Nucleus accumbens (tissue), 56 donors: ENCODE measurements around the gene ZBTB20.

Experiments used
- DNase-seq, 56 donors: peaks; one replicate each; lab custom pipeline; 2025; lab: John Stamatoyannopoulos, UW

ZBTB20 gene

DNA sequence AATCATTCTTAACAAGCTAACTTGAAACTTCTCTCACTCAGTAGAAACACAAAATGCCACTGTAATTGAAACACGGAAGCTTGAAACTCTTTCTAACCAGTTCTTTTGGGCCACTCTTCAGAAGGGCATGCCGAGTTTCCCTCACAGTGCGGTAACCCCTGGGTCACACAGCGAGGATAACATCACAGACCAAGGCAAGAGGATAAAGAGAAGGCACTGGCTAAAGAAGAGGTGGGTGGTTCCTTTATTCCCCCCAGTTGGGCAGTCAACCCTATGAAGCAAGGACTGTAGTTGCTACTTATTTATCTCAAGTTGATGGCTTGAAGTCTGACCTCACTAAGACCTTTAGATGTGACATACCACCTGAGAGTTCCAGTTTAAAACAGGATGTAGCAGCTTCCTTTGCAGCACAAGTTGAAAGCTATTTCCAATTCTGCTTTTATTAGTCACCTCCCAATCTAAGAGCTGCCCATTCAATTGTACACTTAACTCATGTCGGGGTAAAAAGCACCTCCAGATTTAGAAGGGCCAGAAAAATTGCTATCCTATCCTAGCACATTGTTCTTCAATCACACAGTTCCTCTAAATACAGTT lies 580.8 kb downstream of the ZBTB20 start:
- no peak for DNase-seq

DNA sequence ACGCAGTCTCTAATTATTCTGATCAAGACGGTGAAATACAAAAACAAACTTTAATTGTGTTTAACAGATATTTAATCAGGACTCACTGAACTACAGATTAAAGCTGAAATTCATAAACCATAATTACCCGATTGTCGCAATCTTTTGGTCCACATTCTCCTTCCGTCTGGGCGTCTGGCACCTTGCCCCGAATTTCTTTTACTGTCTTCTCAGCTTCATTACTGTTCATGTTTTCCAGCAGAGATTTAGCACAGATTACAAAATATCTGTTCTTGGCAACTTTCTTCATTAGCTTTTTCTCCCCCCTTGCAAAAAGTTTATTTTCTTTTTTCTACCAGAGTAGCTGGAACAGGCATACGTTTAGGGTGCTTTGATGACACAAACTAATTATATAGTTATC lies 581.9 kb downstream of the ZBTB20 start:
- no peak for DNase-seq

DNA sequence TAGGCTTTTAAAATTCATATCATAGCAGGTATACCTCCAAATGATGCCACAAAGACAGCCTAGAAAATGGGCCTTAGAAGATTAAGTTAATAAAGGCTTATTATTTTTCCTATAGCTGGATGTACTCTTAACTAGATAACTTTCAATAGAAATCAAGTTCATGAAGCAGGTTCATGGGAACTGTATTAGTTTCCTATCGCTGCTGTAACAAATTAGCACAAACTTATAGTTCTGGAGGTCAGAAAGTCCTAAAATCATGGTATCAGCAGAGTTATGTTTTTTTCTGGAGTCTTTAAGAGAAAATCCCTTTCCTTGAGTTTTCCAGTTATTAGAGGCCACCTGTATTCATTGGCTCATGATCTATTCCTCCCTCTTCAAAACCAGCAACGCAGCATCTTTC lies 583.4 kb downstream of the ZBTB20 start:
- no peak for DNase-seq

DNA sequence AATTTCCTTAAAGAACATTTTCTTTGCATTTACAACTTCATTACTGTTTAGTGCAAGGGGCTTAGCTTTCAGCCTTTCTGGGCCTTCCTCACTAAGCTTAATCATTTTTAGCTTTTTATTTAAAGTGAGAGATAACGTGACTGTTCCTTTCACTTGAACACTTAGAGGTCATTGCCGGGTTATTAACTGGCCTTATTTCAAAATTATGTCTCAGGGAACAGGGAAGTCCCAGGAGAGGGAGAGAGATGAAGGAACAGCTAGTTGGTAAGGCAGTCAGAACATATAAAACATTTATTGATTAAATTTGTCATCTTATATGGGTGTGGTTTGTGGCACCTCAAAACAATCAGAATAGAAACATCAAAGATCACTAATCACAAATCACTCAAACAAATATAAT lies 584.5 kb downstream of the ZBTB20 start:
- DNase-seq = no peak

DNA sequence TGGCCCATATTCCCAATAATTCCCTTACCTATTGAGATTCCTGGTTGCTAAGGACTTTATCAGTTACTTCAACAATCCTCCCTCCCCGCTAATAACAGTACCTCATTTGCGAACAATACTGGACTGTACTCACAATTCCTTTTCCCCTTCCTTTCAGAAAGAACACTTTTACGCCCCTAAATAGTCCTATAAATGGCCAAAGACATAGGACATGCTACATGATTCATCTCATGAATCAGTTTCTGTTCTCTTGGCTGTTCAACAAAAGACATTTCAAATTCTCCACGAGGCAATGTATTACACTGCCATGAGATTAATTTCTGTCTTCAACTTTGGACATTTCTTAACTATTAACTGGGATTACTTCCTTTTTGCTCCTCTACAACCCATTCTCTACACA lies 588.8 kb downstream of the ZBTB20 start:
- no peak for DNase-seq

- DNase-seq = no peak
These were observed 589.3 kb downstream of the ZBTB20 start for GRCh38 chr3:114557791-114558190.

GRCh38 chr3:114556657-114557213 lies 590.4 kb downstream of the ZBTB20 start:
- no peak for DNase-seq

- no peak for DNase-seq
These were observed 592.4 kb downstream of the ZBTB20 start for GRCh38 chr3:114554731-114555130.

- no peak for DNase-seq
These were observed 593.0 kb downstream of the ZBTB20 start for GRCh38 chr3:114553949-114554593.

GRCh38 chr3:114552527-114552812 lies 594.6 kb downstream of the ZBTB20 start:
- DNase-seq = no peak

DNA sequence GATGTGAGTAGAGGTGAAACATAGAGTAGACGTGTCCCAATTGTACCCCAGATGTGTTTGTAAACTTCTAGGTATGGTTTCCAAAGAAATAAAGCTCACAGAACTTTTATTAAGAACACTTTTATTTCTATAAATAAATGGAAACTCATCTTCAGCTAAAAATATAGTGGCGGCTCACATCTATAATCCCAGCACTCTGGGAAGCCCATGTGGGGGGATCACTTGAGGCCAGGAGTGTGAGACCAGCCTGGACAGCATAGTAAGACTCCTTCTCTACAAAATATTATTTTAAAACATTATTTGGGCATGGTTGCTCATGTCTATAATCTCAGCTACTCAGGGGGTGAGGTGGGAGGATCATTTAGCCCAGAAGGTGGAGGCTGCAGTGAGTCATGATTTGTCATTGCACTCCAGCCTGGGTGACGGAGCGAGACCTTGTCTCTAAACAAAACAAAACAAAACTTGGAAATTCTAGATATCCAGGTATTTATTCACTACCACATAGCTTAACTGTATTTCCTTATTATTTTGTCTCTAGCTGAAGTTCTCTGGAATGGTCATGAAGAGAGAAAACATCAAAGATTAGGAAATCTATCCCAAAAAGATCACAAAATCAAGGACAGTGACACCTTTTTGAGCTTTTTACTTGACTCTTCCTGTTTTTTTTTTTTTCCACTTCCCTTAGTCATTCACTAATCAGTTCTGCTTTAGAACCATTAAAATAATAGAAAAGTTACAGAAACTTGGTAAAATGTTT lies 595.1 kb downstream of the ZBTB20 start:
- DNase-seq = peak in 1 of 56 donors; percentile 2

- DNase-seq = no peak
These were observed 596.9 kb downstream of the ZBTB20 start for GRCh38 chr3:114550165-114550564.

DNA sequence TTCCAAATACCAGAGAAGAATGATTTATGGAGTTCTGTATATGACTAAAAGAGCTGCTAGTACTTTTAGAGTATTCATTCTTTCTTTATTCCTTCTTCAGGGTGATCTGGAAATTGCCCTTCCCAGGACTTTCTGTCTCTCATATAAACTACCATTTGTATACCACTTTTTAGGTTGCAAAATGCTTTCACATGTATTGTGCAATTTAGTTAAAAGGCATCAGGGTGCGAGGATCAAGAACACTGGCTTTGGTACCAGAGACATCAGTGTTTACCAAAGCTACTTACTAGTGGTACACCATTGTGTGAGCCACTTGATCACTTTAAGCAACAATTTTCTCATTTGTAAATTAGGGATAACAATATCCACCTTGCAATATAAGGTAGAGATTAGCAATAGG lies 601.9 kb downstream of the ZBTB20 start:
- no peak for DNase-seq

- DNase-seq = no peak
These were observed 604.7 kb downstream of the ZBTB20 start for GRCh38 chr3:114542359-114542758.

- DNase-seq = no peak
These were observed 607.6 kb downstream of the ZBTB20 start for GRCh38 chr3:114539525-114539924.

GRCh38 chr3:114538211-114538610 lies 608.9 kb downstream of the ZBTB20 start:
- DNase-seq = no peak

- DNase-seq = no peak
These were observed 618.6 kb downstream of the ZBTB20 start for GRCh38 chr3:114528517-114528916.

DNA sequence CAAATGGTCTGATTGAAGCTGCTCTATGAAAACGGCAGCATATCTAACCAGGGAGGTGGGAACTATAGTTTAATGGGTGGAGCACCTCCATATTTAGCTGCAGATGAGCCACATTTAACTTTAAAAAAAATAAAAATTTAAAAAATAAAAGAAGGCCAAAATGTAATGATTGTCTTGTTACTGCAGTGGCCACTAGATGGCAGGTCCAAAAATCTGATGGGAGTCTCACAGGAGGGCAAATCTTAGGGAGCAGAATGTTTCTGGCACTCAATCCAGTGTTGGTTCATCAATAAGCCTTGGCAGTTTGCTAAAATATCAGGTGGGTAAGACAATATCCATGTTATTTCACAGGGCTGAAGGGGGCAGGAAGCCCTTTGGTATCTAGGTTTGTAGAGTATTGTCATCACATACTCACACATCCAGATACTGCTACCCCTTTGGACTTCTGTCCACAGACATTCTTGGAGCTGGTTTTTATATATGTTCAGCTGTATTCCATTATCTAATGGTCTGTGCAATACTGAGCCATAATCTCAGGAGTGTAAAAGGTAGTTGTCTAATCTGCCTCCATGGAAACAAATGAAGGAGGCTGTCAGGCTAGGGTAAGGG lies 619.9 kb downstream of the ZBTB20 start:
- peak in 1 of 56 donors; percentile 10 for DNase-seq

DNA sequence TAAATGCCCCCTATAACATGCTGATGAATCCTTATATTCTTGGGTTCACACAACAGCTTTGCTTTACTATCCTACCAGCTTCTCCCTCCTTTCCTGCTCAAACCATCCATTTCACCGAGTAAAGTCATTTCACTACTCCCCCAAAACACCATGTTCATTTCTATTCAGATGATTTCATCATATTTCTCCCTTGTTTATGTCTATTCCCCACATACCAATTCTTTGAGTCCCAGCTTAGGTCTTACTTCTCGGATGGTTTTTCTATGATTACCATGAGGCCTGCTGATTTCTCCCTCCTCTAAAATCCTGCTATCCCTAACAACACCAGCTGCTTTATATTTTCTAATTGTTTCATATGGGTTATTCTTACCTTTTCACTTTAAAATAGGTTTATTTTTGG lies 621.8 kb downstream of the ZBTB20 start:
- DNase-seq = no peak

- peak in 15 of 56 donors; percentile 0 to 50 (median 11) for DNase-seq
These were observed 627.7 kb downstream of the ZBTB20 start for GRCh38 chr3:114519415-114519814.

- no peak for DNase-seq
These were observed 628.8 kb downstream of the ZBTB20 start for GRCh38 chr3:114518206-114518808.
